GM12878 (cell line): ENCODE data around the gene MAPK1IP1L. TPM values are rescaled to one million over a fixed set of nuclear protein-coding genes. Genes with fewer than 3 reads are reported as not detected.

Source experiments
- BMI1 ChIP-seq: fragments of 450-650 bp; IDR thresholded peaks from 2 replicates; pipeline ENCODE4 v1.6.1; 2016; ENCODE audit warnings: mild to moderate bottlenecking, moderate library complexity, borderline replicate concordance
- CREB1 ChIP-seq: IDR thresholded peaks from 2 replicates; pipeline ENCODE4 v1.6.1; 2012; ENCODE audit warnings: low read depth, mild to moderate bottlenecking, inconsistent platforms
- CUX1 ChIP-seq: IDR thresholded peaks from 2 replicates; pipeline ENCODE4 v1.6.1; 2012; ENCODE audit warnings: improper control_type of control experiment, low read depth, low read length; ENCODE audit not compliant: insufficient replicate concordance
- DPF2 ChIP-seq: fragments of 450-650 bp; IDR thresholded peaks from 2 replicates; pipeline ENCODE4 v1.6.1; 2017; ENCODE audit warnings: mild to moderate bottlenecking
- FOXM1 ChIP-seq: IDR thresholded peaks from 2 replicates; pipeline ENCODE4 v1.6.1; 2012; ENCODE audit warnings: low read depth, mild to moderate bottlenecking, inconsistent platforms, low read length, moderate library complexity
- IKZF2 ChIP-seq, 2 experiments: fragments of 450-650 bp; IDR thresholded peaks; 2 replicates each; pipeline ENCODE4 v1.6.1; 2017; ENCODE audit warnings: mild to moderate bottlenecking in 2 of 2, moderate library complexity in 2 of 2
- KAT2A ChIP-seq: conservative IDR thresholded peaks from 2 replicates; pipeline ENCODE4 v1.6.1; 2011; ENCODE audit warnings: low read depth, low read length; ENCODE audit not compliant: control insufficient read depth
- LARP7 ChIP-seq: fragments of 450-650 bp; IDR thresholded peaks from 2 replicates; pipeline ENCODE4 v1.6.1; 2017; ENCODE audit warnings: mild to moderate bottlenecking
- NFIC ChIP-seq: IDR thresholded peaks from 2 replicates; pipeline ENCODE4 v1.6.1; 2012; ENCODE audit warnings: low read depth, mild to moderate bottlenecking, inconsistent platforms, low read length, moderate library complexity
- NKRF ChIP-seq: fragments of 450-650 bp; conservative IDR thresholded peaks from 2 replicates; pipeline ENCODE4 v1.6.1; 2017; ENCODE audit warnings: mild to moderate bottlenecking, moderate library complexity
- RB1 ChIP-seq: fragments of 450-650 bp; formaldehyde crosslinking; IDR thresholded peaks from 2 replicates; pipeline ENCODE4 v1.6.1; 2017; ENCODE audit warnings: mild to moderate bottlenecking, borderline replicate concordance
- RBBP5 ChIP-seq: fragments of 200-600 bp; sonication (generic); conservative IDR thresholded peaks from 2 replicates; pipeline ENCODE4 v1.6.1; 2016
- RELA ChIP-seq: fragments of 450-650 bp; IDR thresholded peaks from 2 replicates; pipeline ENCODE4 v1.8.0; 2014; ENCODE audit warnings: borderline replicate concordance; ENCODE audit not compliant: partially characterized antibody
- RELB ChIP-seq: fragments of 450-650 bp; IDR thresholded peaks from 2 replicates; pipeline ENCODE4 v1.6.1; 2017; ENCODE audit warnings: low read depth, mild to moderate bottlenecking, moderate library complexity
- RFX5 ChIP-seq: IDR thresholded peaks from 2 replicates; pipeline ENCODE4 v1.6.1; 2011; ENCODE audit warnings: low read depth, low read length, improper control_type of control experiment
- SPI1 ChIP-seq: IDR thresholded peaks from 2 replicates; pipeline ENCODE4 v1.6.1; 2011; ENCODE audit warnings: low read depth, mild to moderate bottlenecking, low read length, moderate library complexity, borderline replicate concordance; ENCODE audit not compliant: insufficient read depth
- TARDBP ChIP-seq: IDR thresholded peaks from 2 replicates; pipeline ENCODE4 v1.6.1; 2016; ENCODE audit warnings: borderline replicate concordance
- USF1 ChIP-seq: IDR thresholded peaks from 2 replicates; pipeline ENCODE4 v1.6.1; 2011; ENCODE audit warnings: borderline replicate concordance, low read depth, mild to moderate bottlenecking, moderate library complexity, mixed read lengths, low read length; ENCODE audit not compliant: insufficient read depth; ENCODE audit errors: extremely low read length
- USF2 ChIP-seq: IDR thresholded peaks from 2 replicates; pipeline ENCODE4 v1.6.1; 2011; ENCODE audit warnings: low read depth, low read length, improper control_type of control experiment, borderline replicate concordance
- YBX1 ChIP-seq: fragments of 450-650 bp; IDR thresholded peaks from 2 replicates; pipeline ENCODE4 v1.6.1; 2016; ENCODE audit warnings: antibody characterized with exemption
- ZNF207 ChIP-seq: fragments of 450-650 bp; IDR thresholded peaks from 2 replicates; pipeline ENCODE4 v1.6.1; 2014; ENCODE audit warnings: antibody characterized with exemption, mild to moderate bottlenecking, borderline replicate concordance
- polyA plus RNA-seq, 11 experiments: library from polyadenylated mRNA; depleted of rRNA in 4 of 11; unstranded in 6 of 11; stranded (reverse) in 5 of 11; fragments of >200 nt; fragmentation: Nextera tagmentation in 4 of 11; fragmentation: Illumina TruSeq in 1 of 11; extraction: Ambion mirVana in 4 of 11; extraction: Trizol in 1 of 11; gene quantifications; 1 replicate in 1 of 11; 2 replicates in 10 of 11; pipeline versions ENCODE4 v1.2.1 to v1.2.3, GENCODE V29; 2011 to 2016; ENCODE audit warnings: inconsistent platforms in 2 of 11, missing spikeins in 2 of 11, low read depth in 1 of 11
- total RNA-seq, 4 experiments: library from RNA; depleted of rRNA in 3 of 4; stranded (reverse); fragments of >200 nt in 3 of 4; fragmentation: Illumina TruSeq in 1 of 4; extraction: Trizol in 1 of 4; gene quantifications; 2 replicates each; pipeline versions ENCODE4 v1.2.1 to v1.2.3, GENCODE V29; 2013 to 2021

MAPK1IP1L gene
- total and polyA plus RNA-seq, 10 of the 15 experiments (the other 5 are each of a cell fraction or from before 2014, with no cell fraction given) = 44.6 to 117 (median 73.0) TPM

GRCh38 chr14:55102141-55102621 is 50.7 kb downstream of the MAPK1IP1L start (continued):
- TF ChIP-seq CUX1 (no peak), ZNF207 (0 out of 2 replicates have a peak, but pooled peaks have one; percentile 32), RB1 (no peak), FOXM1 (no peak), KAT2A (no peak), BMI1 (peak; percentile 47; the same call in 1 of the 2 replicates), RBBP5 (no peak), NFIC (no peak; the same call in 1 of the 2 replicates), RFX5 (no peak), CREB1 (peak; percentile 70; the same call in 1 of the 2 replicates), YBX1 (no peak), SPI1 (peak; percentile 92), TARDBP (no peak), RELA (peak; percentile 47), IKZF2 (IDR thresholded peaks at IDR 0.05) (peak; percentile 75 to 85), USF1 (no peak), RELB (peak; percentile 45; the same call in 1 of the 2 replicates), NKRF (no peak), LARP7 (no peak), USF2 (no peak), DPF2 (peak; percentile 87)
